GM21423 (cell line): ENCODE data around the gene LGI4.
"Not testable (repeated sequence)": the region's sequence is repeated elsewhere in the genome, so short reads cannot be mapped to it uniquely, and the experiment has no call there.

Experiments used
- ATAC-seq: cut with Tn5 transposase; IDR thresholded peaks from one replicate; pipeline ENCODE4 v1.9.1; 2021; ENCODE audit warnings: mild to moderate bottlenecking, moderate library complexity; ENCODE audit not compliant: unreplicated experiment

Gene LGI4

GRCh38 chr19:35161434-35161743 lies 26.5 kb upstream of the LGI4 start:
- no peak for ATAC-seq

DNA sequence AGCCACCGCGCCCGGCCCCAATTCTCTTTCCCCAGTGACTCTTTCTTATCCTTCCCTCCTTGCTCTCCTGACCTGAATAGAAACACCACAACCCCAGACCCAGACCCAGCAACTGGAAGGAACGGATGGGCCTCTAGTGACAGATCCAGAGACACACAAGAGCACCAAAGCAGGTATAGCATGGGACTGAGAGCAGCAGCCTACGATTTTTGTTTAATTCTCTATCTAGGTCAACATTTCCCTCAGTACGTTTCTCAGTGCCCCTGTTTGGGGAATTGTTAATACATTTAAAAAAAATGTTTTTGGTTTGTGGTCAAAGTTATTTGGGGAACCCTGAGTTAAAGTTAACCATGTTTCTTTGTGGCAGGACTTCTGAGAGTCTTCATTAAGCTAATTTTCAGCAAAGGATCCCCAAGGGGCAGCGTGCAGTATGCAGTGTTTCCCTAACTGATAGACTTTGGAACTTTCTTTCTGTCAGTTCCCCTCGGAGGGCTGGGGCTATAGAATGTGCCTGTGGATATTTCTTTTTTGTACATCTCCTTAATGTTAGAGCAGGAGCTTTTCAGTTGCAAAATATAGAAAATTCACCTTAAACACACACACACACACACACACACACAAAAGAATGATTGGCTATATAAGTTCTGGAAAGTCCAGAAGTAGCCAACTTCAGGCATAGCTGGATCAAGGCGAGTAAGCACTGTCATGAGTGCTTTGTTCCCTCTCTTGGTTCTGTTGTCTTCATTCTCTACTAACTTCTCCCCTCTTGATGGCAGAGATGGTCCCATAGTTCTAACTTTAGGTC lies 26.0 kb upstream of the LGI4 start:
- no peak for ATAC-seq

DNA sequence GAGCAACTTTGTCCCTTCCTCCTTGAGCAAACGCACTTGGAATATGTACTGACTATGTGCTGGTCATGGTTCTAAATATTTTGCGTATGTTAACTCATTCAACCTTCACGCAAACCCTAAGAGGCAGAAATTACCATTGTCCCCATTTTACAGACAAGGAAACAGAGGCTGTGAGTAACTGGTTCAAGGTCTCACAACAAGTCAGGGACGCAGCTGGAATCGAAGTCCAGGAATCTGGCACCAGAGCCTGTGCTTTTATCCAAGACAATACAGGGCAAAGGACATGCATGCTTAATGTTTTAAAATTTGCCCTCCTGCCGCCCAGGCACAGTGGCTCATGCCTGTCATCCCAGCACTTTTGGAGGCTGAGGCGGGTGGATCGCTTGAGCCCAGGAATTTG lies 24.7 kb upstream of the LGI4 start:
- ATAC-seq = no peak

- ATAC-seq = no peak
Measured at GRCh38 chr19:35157431-35157830, 22.6 kb upstream of the LGI4 start.

DNA sequence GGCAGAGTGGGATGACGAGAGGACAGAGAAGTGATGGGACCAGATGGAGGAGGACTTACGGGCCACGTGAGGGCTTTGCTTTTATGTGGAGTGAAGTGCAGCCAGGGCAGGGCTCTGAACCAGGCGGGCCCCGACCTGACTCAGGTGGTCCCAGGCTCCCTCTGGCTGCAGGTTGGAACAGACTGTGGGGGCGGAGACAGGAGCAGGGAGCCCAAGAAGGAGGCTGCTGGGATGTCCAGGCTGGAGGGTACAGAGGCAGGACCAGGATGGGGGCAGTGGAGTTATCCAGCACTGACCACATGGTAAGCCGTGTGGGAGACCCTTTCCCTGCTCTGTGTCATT lies 21.8 kb upstream of the LGI4 start:
- no peak for ATAC-seq

DNA sequence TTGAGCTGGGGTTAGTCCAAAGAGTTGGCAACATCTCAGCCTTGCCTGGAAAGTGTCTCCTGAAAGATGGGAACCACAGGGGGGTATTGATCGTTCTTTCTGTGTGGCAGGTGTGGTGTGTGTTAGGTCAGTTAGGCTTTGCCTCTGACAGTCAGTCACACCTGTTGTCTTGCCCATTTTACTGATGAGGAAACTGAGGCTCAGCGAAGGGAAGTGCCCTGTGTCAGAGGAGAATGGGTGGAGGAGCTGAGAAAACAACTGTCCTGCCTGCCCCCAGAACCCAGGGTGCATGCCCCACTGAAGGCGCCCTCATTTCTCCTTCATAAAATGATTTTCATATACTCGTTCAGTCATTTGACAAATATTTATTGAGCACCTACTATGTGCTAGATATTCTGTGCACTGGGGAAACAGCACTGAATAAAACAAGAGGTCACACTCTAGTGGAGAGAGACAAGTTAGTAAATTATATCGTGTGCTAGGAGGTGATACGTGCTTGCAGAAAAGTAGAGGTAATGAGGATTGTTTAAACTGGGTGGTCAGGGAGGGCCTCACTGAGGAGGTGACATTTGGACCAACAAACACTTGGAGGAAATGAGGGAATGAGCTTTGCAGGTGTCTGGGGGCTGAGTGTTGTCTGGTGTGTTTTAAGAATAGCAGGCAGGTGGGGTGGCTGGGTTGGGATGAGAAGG lies 21.3 kb upstream of the LGI4 start:
- no peak for ATAC-seq

DNA sequence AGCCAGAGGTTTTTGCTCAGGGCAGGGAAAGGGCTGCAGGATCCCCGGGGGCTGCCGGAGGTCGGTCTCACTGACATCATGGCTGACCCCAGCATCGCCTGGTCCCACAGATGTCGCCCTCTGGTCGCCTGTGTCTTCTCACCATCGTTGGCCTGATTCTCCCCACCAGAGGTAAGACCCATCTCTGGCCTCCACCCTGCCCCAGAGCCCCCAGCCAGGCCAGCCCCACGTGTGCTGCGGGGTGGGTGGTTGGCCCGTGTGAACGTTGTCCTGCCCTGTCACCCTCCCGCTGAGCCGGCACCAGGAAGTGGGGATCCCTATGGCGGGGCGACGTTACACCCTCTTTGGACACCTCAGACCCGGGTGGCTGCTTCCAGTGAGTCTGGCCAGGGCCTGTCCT lies 20.6 kb upstream of the LGI4 start:
- no peak for ATAC-seq

GRCh38 chr19:35154525-35155406 lies 19.9 kb upstream of the LGI4 start, which contains the start of gene FXYD5:
Gene FXYD5 (plus strand): TSS chr19:35154735. CDS start chr19:35155551, 816 bp downstream.
- ATAC-seq = no peak

DNA sequence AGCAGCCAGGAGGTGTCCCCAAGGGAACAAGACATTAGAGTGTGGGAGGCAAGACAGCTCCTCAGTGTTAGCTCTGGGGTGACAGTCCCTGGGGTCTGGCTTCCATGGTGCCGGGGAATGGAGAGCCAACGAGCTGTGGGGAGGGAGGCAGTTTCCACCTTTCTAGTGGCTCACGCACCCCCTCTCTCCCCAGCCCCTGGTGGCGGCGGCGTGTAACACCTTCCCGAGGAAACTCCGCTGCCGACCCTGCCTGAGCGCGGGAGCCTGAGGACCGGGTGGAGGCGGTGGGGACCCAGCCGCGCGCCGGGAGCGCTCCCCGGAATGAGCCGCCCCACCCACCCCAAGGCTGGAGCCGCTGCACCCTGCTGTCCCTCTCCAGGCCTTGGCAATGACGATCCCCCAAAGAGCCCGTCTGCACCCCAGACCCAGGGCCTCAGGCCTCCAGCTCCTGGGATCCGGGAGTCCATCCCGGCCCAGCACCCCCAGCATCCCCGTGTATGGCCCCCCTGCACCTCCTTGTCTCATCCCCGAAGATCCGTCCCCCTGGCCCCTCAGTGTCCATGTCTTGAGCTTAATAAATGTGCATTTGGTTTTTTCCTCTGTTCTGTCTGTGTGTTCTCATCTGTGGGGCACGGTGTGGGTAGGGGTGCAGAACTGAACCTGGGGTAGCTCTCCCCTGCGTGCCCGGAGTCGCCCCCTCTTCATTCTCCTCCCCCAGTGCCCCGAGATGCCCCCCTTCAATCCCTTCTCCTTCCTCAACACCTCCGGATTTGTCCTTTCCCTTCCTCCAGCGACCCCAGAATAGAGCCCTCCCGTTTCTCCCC lies 19.1 kb upstream of the LGI4 start:
- ATAC-seq = no peak

- not testable (repeated sequence) for ATAC-seq
Measured at GRCh38 chr19:35153129-35153522, 18.3 kb upstream of the LGI4 start.

GRCh38 chr19:35151273-35152065 lies 16.6 kb upstream of the LGI4 start:
- no peak for ATAC-seq

DNA sequence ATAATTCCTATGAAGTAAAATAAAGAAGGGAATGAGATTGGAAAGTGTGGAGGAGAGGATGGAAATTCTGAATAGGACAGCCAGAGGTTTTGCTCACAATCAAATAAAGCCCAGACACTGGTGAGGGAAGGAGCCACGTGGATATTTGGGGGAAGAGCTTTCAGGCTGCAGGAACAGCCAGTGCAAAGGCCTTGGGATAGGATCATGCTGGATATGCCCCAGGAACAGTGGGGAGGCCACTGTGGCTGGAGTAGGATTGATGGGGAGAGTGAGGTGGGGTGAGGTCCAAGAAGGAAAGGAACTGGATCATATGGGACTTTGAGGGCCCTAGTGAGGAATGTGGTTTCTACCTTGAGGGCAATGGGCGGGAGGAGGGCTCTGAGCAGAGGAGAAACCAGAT lies 15.6 kb upstream of the LGI4 start:
- no peak for ATAC-seq

- ATAC-seq = no peak
Measured at GRCh38 chr19:35149463-35149862, 14.6 kb upstream of the LGI4 start.

DNA sequence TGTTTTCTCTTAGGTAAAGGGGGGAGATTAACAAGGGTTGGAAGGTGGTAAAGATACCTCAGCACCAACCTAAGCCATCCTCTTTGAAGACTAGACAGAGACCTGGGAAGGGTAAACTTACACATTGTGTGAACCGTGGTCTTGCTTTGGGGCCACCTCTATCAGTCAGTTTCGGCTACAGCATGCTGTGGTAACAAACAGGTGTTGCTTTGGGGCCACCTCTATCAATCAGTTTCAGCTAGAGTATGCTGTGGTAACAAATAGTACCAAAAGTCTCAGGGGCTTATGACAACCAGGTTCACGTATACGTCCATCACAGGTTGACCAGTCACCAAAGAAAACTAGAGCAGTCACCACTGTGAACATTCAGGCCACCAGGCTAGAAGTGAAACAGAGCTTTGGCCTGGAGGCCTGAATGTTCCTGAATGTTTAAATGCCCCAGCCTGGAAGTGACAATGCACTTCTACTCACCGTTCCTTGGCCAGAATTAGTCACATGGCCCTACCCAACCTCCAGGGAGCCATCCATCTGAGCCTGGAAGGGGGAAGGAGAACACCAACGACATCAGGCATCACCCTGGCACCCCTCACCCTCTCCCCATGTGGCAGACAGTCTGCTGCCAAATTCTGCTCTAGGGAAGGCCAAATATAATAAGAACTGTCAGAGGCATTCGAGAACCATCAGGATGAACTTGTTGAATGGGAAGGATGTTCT lies 12.0 kb upstream of the LGI4 start:
- ATAC-seq = no peak

DNA sequence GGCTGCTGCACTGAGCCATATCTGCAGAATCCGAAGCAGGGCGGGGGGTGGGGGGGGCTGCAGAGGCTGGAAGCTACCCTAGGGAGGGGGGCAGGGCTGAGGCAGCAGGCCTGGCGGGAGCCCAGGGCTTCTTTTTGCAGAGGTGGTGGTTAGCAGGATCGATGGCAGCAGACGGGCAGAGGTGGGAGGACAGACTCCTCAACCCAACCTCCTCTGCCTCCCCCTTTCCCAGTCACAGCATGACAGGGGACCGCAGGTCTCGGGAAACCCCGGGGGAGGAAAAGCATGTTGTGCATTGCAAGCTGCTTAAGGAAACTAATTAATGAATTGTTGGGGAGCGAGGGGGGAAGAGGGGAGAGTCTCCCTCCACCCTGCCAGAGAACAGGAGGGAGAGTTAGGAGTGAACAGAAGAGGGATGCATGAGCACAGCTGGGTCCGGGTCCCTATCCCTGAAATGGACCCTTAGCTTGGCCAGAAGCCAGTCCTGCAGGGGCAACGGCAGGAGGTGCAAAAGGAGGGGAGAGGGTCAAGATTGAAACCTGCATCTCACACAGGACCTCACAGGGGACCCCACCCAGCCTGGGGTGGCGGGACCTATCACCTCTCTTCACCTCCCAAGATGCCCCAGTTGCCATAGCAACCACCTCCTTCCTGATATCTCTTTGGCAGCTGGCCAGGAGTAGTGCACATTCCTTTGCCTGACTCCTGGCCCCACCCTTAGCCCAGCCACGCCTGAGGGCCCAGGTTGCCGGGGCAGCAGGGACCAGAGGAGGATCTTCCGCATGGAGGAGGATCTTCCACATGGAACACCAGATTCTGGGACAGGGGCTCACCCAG lies 10.0 kb upstream of the LGI4 start:
- ATAC-seq = no peak

DNA sequence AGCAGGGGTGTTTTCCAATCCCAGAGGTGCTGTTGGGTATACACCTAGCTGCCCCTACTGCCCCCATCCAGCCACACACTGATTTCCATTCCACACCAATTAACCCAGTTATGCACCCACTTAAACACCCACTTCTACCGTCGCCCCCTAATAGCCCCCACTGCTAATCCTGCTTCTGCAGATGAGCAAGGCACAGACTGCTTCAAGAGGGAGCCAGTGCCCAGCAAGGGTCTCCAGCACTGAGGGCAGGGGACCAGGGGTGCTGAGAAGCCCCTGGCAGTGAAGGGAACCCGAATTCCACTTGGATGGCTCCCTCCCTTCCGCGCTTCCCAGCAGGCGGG lies 9.4 kb upstream of the LGI4 start:
- ATAC-seq = no peak

DNA sequence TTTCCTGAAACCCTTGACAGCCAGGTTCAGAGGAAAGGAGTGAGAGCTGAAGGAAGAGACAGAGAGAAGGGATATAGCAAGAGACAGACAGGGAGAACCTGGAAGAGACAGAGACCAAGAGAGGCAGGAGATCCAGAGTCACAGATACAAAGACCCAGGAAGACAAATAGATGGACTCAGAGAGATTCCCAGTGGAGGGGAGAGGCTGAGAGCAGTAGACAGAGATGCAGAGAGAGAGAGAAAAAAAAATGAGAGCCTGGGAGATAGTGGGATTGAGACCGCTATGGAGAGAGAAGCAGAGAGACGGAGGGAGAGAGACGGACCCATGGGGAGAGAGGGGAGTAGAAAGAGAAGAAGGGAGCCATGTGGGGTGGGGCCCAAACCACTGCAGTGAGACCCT lies 9.0 kb upstream of the LGI4 start:
- no peak for ATAC-seq

DNA sequence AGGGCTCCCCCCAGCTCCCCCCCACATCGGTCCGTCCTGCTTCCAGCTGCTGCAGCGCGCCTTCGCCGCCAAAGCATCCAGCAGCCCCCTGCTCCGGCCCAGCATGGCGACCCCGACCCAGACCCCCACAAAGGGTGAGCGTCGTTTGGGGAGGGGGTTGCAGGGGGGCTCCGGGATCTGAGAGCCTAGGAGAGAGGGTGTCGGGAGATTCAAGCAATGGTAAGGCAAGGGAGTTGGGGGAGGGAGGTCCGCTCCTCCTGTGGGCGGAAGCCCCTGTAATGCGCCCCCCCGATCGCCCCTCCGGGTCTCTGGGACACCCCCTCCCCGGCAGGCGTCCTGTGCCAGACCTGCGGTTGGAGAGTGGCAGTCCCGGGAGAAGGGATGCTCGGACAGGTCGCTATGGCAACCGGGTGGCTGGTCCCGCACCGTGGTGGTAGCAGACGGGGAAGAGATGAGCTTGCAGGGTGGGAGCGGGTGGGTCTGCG lies 8.4 kb upstream of the LGI4 start, which contains the start of gene FXYD7:
TSS of gene FXYD7 (plus strand) at position 25 of the 485 bp plus-strand sequence. CDS start at position 104, 79 bp downstream.
- no peak for ATAC-seq
